Measurements from ENCODE around the gene GTF2F1.
"Not testable (repeated sequence)": the region's sequence is repeated elsewhere in the genome, so short reads cannot be mapped to it uniquely, and the experiment has no call there.

The GTF2F1 gene

GRCh38 chr19:6412061-6412446, 19.1 kb upstream of the GTF2F1 start:
- TF ChIP-seq CTCF (IDR thresholded peaks at IDR 0.05; ENCODE audit: low read depth, low read length, missing control alignments) = no peak
- no peak overlapping the region for H3K4me3 ChIP-seq (ENCODE audit: low read depth, low read length)
- DNase-seq (ENCODE audit: low read depth) = no peak

- H3K4me3 ChIP-seq (ENCODE audit: low read depth, low read length) = no peak overlapping the region
- TF ChIP-seq CTCF (IDR thresholded peaks at IDR 0.05; ENCODE audit: low read depth, low read length, missing control alignments) = no peak
- DNase-seq (ENCODE audit: low read depth) = no peak
Measured at GRCh38 chr19:6409346-6409745, 16.4 kb upstream of the GTF2F1 start.

- no peak for DNase-seq (ENCODE audit: low read depth)
- no peak overlapping the region for H3K4me3 ChIP-seq (ENCODE audit: low read depth, low read length)
- no peak for TF ChIP-seq CTCF (IDR thresholded peaks at IDR 0.05; ENCODE audit: low read depth, low read length, missing control alignments)
Measured at GRCh38 chr19:6406401-6406800, 13.4 kb upstream of the GTF2F1 start.

GRCh38 chr19:6402837-6403608, 10.1 kb upstream of the GTF2F1 start:
- no peak overlapping the region for H3K4me3 ChIP-seq (ENCODE audit: low read depth, low read length)
- TF ChIP-seq CTCF (IDR thresholded peaks at IDR 0.05; ENCODE audit: low read depth, low read length, missing control alignments) = no peak
- DNase-seq (ENCODE audit: low read depth) = no peak

GRCh38 chr19:6402058-6402457, 9.1 kb upstream of the GTF2F1 start:
- no peak for TF ChIP-seq CTCF (IDR thresholded peaks at IDR 0.05; ENCODE audit: low read depth, low read length, missing control alignments)
- DNase-seq (ENCODE audit: low read depth) = no peak
- H3K4me3 ChIP-seq (ENCODE audit: low read depth, low read length) = no peak overlapping the region

GRCh38 chr19:6400062-6400944, 7.3 kb upstream of the GTF2F1 start:
- DNase-seq (ENCODE audit: low read depth); H3K4me3 ChIP-seq (ENCODE audit: low read depth, low read length): not testable (repeated sequence)

GRCh38 chr19:6396305-6396704, 3.3 kb upstream of the GTF2F1 start:
- H3K4me3 ChIP-seq (ENCODE audit: low read depth, low read length) = no peak overlapping the region
- DNase-seq (ENCODE audit: low read depth) = no peak
- TF ChIP-seq CTCF (IDR thresholded peaks at IDR 0.05; ENCODE audit: low read depth, low read length, missing control alignments) = no peak

Measured in GM12864 (cell line).